Muscle of arm (tissue), 12 donors: ENCODE results near the gene FSTL4. TPM values are rescaled to one million over a fixed set of nuclear protein-coding genes. Genes with fewer than 3 reads are reported as not detected.
A peak's percentile ranks its signal among the peaks of the same experiment; 100 is the strongest.

Source experiments
- DNase-seq: peaks from one replicate; pipeline ENCODE4 v3.0.0-alpha.2; 2013
- polyA plus RNA-seq, 12 donors: library from polyadenylated mRNA; unstranded; fragments of 120-200 nt; gene quantifications; one replicate each; pipeline ENCODE4 v1.2.1, GENCODE V29; 2013; ENCODE audit not compliant: insufficient read length in 12 of 12

FSTL4 gene
- polyA plus RNA-seq, 12 donors: 0.39 to 4.3 (median 2.0) TPM; not detected in 2

DNA sequence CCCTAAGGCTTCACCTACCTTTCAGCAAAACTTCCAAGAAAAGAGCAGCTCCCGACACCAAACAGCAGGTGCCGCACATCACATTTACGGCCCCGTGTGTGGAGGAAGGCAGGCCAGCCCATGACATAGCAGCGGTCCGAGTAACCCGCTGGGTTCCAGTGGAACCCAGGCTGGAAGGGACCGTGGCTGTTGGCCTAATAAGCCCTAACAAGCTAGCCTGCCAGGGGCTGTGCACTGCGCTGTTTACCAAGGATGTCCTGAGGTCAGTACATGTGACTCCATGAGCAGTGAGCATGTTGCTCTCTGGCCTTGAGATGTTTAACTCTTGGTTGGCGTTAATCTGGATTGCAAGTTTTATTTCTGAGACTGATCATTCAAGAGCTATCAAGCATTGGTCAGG lies 131.5 kb downstream of the FSTL4 start:
- DNase-seq: no peak

DNA sequence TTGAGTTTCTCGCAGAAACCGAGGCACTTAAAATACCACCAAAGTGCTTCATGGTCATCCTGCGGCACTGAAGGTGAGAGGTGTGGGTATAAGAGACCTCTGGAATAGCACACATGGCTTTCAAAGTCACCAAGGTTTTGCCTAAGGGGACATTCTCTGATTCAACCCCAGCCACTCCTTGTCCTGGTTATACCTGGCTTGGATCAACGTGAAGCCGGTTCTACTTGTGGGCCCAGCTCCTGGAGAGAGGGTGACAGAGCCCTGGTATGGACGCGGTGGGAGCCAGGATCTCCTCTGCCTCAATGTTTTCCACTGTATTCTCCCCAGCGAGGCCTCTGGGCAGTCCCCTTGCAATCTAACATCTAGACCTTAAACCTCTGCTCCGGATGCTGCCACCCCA lies 132.0 kb downstream of the FSTL4 start:
- DNase-seq: no peak

DNA sequence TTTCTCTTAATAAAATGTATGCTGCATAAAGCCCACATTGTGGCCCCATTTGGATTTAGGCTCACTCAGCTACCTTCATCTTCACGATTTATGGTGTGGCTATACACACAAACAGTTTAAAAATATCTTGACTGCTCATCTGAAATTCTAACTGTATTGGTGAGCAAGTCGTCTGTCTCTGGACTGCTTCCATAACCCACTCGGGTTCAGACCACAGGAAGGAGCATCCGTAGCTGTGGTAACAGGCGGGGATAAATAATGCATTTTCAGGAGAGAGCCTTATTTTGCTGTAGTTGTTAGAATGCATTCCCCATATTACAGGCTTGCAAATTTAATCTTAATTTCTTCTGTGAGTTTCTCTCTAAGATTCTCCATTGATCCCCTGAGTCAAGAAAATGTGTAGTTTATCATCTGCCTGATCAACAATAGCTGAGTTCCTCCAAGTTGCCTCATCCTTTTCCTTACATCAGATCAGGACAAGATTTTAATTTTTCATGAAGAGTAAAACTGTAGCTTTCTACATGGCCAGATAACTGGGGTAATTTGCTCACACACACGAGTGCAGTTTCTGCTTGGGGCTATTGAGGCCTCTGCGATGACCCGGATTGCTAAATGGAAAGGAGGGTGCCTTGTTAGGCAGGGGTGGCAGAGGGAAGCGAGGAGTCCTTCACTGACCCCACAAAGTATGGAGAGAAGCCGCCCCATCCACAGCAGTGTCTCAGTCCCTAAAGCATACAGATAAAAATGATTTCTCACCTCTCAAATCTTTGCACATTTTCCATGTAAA lies 133.9 kb downstream of the FSTL4 start:
- DNase-seq: peak; percentile 35

DNA sequence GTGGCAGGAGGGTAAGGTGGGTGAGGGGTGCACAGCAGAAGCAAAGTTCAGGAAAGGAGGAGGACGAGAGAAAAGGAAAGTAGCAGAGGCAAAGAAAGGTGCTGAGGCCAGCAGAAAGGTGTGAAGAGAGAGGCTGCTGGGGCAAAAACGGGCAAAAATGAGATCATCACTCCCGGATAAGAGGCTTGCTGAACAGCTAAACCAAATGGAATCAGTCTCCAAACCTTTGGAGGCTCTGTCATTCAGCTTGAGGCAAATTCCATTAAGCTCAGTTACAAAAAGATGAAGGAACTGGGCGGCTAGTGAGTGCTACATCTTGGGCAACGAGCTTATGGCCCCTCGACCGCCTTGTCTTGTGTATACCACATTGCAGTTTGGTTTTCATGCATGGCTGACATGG lies 136.4 kb downstream of the FSTL4 start:
- no peak for DNase-seq

DNA sequence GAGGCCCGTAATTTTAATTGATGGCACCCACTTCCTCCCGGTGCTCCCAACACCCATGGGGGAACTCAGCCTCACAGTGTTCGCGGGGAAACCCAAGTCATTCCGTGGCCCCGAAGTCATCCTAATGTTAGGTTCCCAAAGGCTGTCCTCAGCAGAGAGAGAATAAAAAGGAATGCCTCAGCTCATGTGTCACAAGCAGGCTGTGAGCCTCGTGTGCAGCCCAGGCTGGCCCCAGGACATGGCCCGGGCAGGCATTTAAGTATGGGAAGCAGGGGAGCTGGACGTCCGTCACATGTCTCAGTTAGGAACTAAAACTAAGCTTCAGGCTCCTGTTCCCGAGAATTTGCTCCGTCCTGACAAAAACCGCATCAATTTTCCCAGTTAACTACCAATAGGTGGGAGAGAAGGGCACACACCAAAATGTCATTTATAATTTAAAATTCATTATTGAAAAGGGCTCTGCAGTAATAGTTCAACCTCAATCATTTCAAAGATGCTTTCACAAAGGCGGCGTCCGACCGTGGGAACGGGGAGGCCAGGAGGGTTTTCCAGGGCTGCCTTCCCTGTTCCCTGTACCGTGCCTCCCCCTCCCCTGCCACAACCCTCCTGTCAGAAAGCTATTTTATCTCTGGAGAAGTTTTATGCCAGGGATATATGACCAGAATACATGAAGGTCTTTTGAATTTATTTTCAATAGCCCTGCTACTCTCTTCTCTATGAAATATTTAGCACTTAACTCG lies 137.3 kb downstream of the FSTL4 start:
- no peak for DNase-seq

DNA sequence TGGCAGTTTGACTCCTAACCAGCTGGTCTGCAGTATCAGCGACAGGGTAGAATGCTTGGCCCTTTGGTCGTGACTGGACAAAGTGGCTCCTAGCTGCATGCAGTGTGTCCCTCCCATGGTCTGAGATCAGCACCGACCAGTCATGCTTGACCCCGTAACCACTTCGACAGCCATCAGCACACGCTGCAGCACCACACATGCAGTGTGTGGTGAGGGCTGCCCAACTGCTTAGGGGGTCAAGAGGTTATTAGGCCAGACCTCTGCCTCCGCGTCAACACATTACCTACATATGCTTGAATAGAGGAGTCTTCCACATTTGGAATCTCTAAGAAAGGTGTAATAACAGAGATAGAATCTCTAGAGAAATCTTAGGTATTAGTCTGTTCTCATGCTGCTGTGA lies 139.1 kb downstream of the FSTL4 start:
- no peak for DNase-seq

DNA sequence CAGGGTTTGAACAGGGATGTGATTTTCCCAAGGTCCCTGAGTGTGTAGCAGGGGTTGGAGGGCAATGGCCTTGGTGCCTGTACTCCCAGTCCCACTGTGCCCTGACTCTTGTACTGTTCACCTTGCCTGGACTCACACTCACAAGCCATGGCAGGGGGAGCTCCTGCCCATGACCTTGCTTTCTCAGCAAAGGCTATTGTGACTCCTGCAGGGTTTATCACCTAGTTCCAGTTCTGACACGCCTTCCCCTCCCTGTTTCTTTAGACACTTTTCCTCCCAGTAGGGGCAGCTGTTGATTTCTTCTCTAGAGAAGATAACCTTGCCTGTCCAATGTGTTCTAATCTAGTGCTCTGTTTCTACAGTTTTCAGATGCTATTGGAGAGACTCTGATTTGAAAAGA lies 139.5 kb downstream of the FSTL4 start:
- DNase-seq: no peak

DNA sequence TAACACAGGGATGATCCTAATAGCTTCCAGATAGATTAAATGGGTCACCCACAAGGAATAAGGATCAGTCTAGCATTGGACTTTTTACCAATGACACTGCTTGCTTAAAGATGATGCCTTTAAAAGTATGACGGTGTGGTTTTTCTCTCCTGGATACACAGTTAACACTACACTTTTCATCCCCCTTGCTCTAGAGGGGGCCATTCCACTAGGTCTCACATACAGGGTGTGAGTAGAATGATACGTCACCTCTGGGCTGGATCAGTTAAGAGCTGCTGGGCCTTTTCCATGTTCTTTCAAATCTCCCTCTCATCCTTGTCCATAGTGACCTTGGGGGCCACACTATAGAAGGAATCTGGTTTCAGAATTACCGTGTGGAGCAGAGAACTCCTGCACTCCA lies 140.6 kb downstream of the FSTL4 start:
- DNase-seq: no peak

DNA sequence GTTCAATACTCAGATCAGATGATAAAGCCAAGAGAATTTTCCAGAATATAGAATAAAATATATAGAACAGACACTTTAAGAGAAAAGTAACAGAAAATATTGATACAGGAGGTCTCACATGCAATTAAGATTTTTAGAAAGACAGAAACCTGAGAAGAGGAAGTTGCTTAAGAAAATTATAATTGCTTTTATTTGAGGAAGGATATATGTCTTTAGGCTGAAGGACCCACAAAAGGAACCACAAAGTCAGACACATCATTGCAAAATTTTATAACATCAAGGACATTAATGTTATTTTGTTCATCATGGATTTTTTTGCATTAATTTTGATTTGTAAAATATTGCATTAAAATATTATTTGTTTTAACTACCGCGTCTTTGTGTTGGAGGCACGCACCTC lies 141.5 kb downstream of the FSTL4 start:
- no peak for DNase-seq

DNA sequence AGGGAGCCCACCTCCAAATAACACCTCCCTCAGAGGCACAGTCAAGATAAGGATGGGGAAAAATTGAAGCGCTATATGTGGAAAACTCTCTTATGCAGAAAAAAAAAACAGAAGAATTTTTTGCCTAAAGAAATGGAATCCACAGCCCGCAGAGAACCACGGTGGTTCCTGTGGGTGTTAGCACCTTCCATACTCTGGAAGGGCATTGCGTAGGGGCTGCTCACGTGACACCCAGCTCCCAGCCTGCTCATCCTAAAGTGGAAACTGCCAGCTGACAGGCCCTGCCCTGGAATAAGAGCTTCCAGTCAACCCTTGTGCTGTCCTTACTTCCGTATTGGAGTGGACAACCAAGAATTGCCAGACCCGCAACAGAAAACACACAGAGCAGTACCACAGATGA lies 142.5 kb downstream of the FSTL4 start:
- no peak for DNase-seq

DNA sequence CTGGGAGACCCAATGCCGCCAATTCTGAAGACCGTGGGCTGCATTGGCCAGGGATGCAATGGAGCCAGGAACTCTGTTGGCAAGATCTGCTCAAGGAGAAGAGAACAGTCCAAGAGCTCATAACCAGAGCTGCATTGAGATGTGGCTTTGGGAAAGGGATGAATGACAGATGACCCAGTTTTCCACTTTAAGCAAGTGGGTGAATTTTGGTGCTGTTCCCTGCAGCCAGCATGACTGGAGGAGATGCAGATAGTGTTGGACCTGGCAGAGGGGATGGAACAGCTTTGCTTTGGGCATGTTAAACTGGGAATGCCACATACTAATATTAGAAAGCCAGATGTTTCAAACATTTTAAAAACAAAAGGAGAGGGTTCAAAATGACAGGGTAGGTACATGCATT lies 143.1 kb downstream of the FSTL4 start:
- no peak for DNase-seq

DNA sequence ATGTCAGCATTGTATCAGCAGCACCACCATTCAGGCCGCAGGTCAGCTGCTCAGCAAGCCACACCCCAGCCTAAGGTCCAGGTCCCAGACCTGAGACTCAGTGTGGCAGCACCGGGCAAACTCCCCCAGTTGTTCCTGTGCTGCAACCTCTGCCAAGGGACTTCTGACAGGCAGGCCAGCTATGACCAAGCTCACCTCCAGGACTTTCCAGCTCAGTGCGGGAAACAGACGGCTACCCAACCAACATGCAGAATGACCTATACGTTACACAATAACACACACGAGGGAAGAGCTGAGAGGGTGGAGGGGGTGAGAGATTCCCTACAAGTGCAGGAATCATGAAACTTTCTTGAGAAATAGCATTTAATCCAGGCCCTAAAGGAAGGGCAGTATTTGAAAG lies 143.7 kb downstream of the FSTL4 start:
- no peak for DNase-seq

DNA sequence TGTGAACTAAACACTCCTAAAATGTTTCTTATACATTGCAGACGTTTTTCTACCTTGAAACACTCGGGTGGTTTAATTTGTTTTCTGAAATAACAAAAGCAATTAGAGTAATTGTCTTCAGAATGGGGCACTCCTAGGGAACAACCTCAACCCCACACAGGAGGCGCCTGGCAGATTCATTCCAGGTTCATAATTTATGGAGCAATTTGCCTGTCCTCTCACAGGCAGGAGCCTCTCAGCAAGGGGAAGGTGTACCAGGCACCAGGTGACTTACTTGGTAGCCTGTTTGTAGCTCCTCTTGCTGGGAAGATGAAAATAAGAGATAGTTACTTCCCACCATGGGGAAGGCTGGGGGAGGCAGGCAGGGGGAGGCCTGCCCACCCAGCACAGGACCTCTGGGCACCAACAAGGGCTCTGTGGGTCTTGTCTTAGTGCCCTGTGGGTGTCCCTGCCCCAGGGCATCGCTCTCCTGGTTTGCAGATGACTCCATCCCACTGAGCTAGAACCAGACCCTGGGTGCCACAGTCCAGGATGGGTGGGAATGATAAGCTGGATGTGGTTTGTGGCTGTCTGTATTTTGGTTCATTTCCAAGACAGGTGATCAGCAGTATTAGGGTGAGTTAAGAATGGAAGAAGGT lies 144.4 kb downstream of the FSTL4 start:
- no peak for DNase-seq

DNA sequence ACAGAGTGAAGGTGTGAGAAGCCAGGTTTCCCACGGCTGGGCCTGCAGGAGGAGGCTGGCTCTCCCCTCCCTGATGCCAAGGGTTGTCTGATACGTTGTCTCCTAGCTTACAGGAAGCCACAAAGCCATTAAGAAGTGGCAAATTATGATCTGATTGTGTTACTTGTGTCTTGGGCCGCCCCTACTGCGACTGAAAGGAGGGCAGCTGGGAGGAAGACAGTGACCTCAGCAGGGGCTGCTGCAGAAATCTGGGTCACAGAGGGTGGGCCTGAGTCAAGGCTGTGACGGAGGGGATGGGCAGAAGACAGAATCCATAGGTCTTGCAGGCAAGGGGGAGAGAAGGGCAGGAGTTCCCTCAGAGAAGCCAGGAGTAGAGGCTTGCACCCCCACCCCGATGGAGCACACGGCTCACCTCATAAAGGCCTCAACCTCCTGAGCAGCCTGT lies 145.0 kb downstream of the FSTL4 start:
- DNase-seq: no peak

DNA sequence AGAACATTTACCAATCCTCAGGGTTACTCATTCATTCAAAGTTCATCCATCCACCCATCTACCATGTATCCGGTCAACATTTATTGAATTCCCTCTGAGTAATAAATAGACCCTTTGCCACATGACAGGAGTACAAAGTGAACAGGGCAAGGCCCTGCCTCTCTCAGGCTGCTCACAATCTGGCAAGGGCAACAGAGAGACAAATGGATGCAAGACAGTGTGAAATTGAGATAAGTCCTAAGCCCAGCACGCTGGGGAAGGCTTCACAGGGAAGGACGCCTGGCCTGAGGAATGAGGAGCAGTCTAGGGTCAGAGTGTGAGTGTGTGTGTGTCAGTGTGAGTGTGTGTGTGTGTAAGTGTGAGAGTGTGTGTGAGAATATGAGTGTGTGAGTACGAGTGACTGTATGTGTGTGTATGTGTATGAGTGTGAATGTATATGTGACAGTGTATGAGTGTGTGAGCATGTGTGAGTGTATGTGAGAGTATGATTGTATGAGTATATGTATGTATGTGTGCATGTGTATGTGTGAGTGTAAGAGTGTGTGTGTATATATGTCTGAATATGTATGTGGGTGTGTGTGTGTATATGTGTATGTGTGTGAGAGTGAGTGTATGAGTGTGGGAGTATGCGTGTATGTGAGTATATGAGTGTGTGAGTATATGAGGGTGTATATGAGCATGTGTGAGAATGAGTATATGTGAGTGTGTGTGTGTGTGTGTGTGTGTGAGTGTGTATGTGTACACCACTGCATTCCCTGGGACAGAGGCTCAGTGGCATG lies 145.6 kb downstream of the FSTL4 start:
- no peak for DNase-seq

DNA sequence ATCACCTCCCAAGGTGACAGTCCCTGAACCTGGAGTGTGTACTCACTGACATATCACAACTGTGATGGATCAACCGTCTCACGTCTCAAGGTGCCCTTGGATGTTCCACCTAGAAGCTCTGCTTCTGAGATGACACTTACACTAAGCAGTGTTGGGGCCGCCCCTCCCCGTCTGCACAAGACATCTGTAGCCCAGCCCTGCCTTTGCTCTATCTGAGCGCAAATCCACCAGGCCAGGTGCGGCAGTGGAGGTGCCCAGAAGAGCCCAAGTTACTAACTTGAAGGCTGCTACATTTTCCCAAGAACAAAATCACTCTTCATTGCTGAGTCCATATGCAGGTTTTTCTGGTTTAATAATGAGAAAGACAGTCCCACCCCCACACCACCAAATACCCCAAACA lies 148.3 kb downstream of the FSTL4 start:
- DNase-seq: no peak

DNA sequence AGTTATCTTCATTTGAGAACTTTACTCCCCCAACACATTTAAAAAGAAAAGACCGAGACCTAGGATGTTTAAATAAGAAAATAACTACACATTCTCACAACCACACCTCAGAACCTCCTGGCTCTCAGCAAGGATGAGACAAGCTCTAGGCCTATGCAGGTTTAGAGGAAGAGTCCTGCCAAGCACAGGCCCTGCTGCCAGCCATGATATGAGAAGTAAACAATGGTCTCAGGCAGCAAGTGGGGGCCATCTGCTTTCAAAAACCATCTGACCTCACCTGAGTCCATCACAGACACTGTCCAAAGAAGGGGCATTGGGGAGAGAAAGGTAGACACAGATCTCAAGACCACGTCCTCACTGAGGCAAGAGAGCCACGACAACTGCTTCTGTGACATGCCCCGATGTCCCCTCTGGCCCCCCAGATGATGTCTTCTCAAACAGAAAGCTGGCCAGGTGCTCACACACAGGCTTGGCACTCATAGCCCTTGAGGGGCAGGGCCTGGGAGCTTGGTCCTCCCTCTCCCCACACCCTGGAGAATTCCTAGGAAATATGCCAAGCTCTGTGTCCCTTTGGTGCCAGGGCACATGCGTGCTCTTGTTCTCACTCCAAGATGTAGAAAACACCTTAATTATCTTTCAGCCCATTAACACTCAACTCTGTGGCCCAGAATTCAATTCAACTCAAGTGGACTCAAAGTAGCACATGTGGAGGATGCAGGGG lies 150.4 kb downstream of the FSTL4 start:
- no peak for DNase-seq

DNA sequence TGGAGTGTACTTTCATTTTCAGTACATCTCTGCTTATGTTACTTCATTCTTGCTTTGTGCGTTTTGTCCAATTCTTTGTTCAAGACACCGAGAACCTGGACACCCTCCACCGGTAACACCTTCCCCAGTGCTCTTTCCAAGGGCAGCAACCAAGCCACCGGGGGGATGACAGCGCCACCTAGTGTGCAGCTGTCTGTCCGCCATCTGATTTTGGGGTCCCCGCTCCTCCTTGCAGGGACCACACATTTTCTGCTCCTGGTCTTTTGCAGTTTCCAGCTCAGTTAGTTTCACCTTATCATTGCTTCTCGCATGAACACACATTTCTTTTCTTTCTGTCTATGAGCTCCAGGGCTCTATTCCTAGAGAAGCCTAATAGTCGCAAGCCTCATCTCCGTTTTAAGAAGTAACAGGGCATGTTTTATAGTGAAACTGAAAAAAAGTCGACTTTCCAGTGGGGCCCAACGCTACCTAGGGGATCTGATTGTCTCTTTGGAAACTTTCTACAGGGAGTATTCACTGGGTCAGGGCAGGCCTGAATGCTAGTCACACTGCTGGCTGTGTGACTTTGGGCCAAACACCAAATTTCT lies 152.1 kb downstream of the FSTL4 start:
- DNase-seq: no peak

DNA sequence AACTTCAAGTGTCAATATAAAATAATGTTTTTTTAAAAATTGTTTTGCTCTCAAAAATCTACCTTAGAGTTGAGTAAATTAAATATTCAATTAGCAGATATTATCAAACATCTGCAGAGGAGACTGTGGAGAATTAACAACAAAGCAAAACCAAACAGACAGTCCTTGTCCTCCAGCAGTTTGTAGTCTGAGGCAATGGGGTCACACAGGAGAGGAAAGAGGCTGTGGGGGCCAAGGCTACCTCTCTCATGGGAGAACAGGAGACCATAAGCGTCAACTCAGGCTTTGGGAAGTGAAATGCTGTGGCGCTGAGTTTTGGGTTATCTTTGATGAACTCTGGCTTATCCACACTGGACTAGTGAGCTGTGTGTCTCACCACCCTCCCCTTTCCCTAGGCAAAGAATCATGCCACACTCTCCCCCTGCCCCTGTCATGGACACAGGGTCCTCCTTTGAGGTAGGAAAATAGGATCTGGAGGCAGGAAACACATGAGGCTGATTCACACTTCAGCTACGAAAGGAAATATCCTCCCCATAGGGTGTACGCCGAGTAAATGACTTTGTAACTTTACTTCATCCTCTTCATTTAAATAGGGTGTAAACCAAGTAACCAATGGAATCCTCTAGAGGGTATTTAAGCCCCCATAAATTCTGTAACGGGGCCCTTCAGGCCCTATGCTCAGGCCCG lies 152.7 kb downstream of the FSTL4 start:
- no peak for DNase-seq

DNA sequence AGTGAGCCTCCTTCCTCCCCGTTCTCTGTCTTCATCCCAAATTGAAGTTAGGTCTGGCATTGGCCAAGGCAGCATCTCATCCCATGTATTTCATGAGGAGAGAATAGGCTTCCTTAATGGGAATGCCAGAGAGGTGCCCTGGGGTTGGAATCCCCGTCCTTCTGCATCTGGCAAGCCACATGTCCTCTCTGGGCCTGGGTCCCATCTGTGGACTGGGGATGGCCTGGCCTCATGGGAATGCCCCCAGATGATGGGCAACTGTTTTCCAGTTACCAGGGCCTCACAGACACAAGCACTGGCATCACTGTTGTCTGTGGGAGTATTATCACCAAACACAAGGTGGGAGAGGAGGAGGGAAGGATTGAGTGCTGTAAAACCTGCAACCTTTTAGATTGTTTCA lies 153.9 kb downstream of the FSTL4 start:
- DNase-seq: no peak
